GM18526 (cell line): ENCODE data around the gene KNDC1.

Experiments used
- POLR2A ChIP-seq: IDR thresholded peaks from 3 replicates; pipeline ENCODE4 v1.6.1; 2011; ENCODE audit not compliant: insufficient read length; ENCODE audit errors: extremely low read depth

The KNDC1 gene

DNA sequence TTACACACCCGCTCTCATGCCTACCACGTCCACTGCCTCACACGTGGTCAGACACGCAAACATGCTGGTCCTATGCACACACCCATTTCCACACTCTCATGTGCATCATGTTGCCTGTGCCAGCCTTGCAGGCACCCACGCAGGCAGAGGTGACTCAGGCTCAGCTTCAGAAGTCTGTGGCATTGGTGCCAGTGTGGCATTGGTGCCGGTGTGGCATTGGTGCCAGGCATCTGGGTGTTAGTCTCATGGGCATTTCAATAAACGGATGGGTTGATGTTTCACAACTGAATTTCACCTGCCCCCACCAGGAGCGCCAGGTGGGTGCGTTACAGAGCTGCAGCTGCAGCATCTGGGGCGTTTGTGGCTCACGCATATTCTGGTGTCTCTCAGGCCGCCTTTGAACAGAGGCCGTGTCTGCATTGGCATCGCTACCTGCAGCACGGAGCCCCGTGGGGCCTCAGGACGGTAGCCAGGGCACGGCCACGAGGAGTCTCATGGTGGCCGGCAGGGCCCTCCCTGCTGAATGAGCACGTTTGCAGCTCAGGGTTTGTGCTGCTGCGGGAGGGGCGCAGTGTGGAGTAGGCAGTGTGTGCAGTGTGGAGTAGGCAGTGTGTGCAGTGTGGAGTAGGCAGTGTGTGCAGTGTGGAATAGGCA lies 24.7 kb downstream of the KNDC1 start:
- no peak for TF ChIP-seq POLR2A

GRCh38 chr10:133185421-133185820 lies 25.4 kb downstream of the KNDC1 start:
- no peak for TF ChIP-seq POLR2A

DNA sequence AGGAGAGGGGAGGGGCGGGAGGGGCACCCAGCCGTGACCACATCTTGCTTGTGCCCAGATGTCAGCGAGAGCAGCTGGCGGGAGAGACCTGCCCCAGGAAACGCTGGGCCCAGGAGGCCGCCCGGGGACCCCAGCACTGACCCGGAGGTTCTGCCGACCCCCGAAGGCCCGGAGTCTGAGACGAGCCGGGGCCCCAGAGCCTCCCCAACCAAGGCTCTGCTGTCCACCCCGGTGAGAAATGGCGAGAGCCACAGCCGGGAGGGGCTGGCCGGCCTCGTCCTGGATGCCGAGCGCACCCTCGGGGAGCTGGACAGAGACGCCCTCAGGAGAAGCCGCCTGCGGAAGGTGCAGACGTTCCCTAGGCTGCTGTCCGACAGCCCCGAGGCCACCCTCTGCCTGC lies 25.9 kb downstream of the KNDC1 start:
- TF ChIP-seq POLR2A: no peak

DNA sequence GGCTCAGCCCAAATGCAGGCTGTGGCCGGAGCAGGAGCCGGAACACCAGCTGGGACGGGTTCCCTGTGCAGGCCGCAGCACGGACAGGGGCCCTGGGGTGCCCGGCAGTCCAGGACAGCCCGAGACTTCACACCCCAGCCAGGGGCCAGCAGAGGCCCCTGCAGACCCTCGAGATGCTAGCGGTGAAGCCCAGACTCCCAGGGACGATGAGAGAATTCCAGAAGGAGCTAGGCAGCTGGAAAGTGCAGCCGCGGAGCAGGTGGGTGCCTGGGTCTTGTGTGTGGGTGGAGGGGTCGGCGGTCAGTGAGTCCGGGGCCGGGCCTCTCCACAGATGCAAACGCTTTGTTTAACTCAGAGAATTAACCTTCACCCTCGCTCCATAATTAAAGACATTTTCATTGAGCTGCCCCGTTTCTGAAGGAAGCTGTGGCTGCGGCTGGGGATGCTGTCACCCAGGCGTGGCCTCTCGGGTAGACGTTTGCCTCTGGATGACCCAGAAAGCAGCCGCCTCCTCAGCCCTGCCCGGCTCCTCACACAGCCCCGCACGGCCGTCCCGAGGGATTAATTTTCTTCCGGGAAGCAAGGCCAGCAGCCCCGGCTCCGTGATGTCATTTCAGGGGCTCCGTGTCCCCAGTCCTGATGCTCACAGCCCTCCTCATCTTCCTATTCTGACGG lies 26.5 kb downstream of the KNDC1 start:
- no peak for TF ChIP-seq POLR2A

GRCh38 chr10:133187091-133187905 lies 27.3 kb downstream of the KNDC1 start:
- no peak for TF ChIP-seq POLR2A

- TF ChIP-seq POLR2A: no peak
Measured at GRCh38 chr10:133187906-133188681, 28.1 kb downstream of the KNDC1 start.

GRCh38 chr10:133189256-133189655 lies 29.2 kb downstream of the KNDC1 start:
- no peak for TF ChIP-seq POLR2A

GRCh38 chr10:133189726-133190125 lies 29.7 kb downstream of the KNDC1 start:
- no peak for TF ChIP-seq POLR2A

DNA sequence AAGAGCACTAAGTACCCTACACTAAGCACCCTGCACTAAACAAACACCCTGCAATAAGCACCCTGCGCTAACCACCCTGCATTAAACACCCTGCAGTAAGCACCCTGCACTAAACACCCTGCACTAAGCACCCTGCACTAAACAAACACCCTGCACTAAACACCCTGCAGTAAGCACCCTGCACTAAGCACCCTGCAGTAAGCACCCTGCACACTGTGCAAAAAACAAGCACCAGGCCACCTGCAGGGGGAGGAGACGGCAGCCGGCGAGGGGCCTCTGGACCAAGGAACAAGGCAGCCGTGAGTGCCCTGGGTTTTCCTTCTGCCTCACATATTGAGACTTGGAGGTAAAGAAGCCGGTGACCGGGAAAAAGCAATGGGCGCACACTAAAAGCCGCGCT lies 30.2 kb downstream of the KNDC1 start:
- no peak for TF ChIP-seq POLR2A

DNA sequence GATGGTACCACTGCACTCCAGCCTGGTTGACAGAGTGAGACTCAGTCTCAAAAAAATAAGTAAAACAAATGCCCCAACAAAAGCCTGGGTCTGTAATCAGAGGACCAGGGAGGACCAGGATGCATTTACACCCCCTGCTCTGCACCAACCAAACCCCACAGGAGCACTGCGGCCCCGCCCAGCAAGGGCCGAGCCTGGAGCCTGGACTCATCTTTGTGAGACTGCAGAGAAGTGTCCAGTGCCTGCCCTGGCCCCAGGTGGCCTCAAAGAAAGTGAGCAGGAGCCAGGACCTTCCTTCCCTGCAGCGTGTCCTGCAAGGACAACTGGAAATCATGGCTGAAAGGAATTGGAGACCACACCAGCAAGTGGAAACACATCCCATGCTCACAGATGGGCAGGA lies 31.6 kb downstream of the KNDC1 start:
- TF ChIP-seq POLR2A: no peak

GRCh38 chr10:133194151-133194550 lies 34.1 kb downstream of the KNDC1 start:
- TF ChIP-seq POLR2A: no peak

- TF ChIP-seq POLR2A: no peak
Measured at GRCh38 chr10:133195096-133195495, 35.1 kb downstream of the KNDC1 start.

- TF ChIP-seq POLR2A: no peak
Measured at GRCh38 chr10:133195611-133196010, 35.6 kb downstream of the KNDC1 start.

DNA sequence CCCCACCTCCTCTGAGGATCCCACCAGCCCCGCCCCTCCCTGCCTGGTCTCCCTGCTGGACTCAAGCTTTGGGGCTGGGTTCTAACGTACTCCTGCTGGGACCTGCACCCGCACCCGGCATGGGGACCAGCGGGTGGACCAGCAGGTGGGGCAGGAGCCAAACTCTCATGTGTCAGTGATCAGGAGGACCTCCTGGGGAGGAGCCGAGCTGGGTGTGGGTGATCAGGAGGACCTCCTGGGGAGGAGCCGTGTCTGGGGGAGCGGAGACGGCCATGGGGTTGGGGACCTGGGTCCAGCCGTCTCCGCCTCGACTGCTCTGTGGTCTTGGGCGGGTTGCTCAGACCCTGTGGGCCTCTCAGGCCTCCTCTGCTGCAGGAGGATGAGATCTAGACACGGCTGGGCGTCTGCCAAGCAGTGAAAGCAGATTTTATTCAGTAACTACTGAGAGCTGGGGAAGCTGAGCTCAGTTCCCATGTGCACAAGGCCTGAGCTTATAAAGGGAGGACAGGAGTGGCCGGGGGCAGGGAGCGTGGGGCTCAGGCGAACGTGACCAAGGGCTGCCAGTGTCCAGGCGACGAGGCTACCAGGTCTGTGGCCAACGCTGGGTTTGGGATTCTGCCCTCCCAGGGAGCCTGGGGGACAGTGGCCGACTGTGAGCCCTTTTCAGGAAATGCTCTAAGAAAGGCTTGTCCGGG lies 36.3 kb downstream of the KNDC1 start:
- TF ChIP-seq POLR2A: no peak
